Neural cell (in vitro differentiated cells): ENCODE measurements around the gene NR2F6. TPM values are rescaled to one million over a fixed set of nuclear protein-coding genes. Genes with fewer than 3 reads are reported as not detected.

Experiments used
- H2AFZ ChIP-seq: fragments of 200-600, 300-800 bp; sonication (generic), shearing (Covaris generic); 2 replicates; pipeline ENCODE4 v1.6.0; 2014; ENCODE audit warnings: low read depth, mild to moderate bottlenecking, antibody characterized with exemption, low read length, moderate library complexity
- H3F3A ChIP-seq: fragments of 200-600 bp; shearing (Covaris generic); 2 replicates; pipeline ENCODE4 v1.6.1; 2016; ENCODE audit warnings: mild to moderate bottlenecking, moderate library complexity, mixed read lengths, antibody characterized with exemption, low read length; ENCODE audit not compliant: insufficient read depth, poor library complexity, severe bottlenecking
- H3K27ac ChIP-seq: fragments of 200-600, 300-800 bp; sonication (generic), shearing (Covaris generic); 2 replicates; pipeline ENCODE4 v1.5.1; 2014; ENCODE audit warnings: mild to moderate bottlenecking, low read length, moderate library complexity
- H3K27me3 ChIP-seq: fragments of 300-800, 200-600 bp; sonication (generic), shearing (Covaris generic); 2 replicates; pipeline ENCODE4 v1.6.0; 2014; ENCODE audit warnings: mild to moderate bottlenecking, low read depth, low read length, moderate library complexity; ENCODE audit not compliant: insufficient read depth
- H3K36me3 ChIP-seq: fragments of 300-800, 200-600 bp; sonication (generic), shearing (Covaris generic); 2 replicates; pipeline ENCODE4 v1.5.1; 2014; ENCODE audit warnings: mild to moderate bottlenecking, antibody characterized with exemption, low read length, moderate library complexity; ENCODE audit not compliant: insufficient read depth
- H3K4me2 ChIP-seq: fragments of 300-800, 200-600 bp; sonication (generic), shearing (Covaris generic); 2 replicates; pipeline ENCODE4 v1.6.0; 2014; ENCODE audit warnings: mild to moderate bottlenecking, low read length
- H3K4me3 ChIP-seq: fragments of 300-800, 200-600 bp; sonication (generic), shearing (Covaris generic); 2 replicates; pipeline ENCODE4 v1.5.1; 2014; ENCODE audit warnings: mild to moderate bottlenecking, low read length, moderate library complexity
- H3K79me2 ChIP-seq: fragments of 200-600 bp; shearing (Covaris generic); replicated peaks from 2 replicates; pipeline ENCODE4 v1.6.0; 2014; ENCODE audit warnings: mild to moderate bottlenecking, low read length, moderate library complexity; ENCODE audit not compliant: insufficient read depth
- H3K9ac ChIP-seq: fragments of 300-800, 200-600 bp; sonication (generic), shearing (Covaris generic); 2 replicates; pipeline ENCODE4 v1.6.1; 2016; ENCODE audit warnings: mild to moderate bottlenecking, low read length, mixed read lengths
- H3K9me2 ChIP-seq: fragments of 200-600 bp; shearing (Covaris generic); 2 replicates; pipeline ENCODE4 v1.6.1; 2016; ENCODE audit warnings: mild to moderate bottlenecking, low read length, mixed read lengths; ENCODE audit not compliant: insufficient read depth
- H3K9me3 ChIP-seq: fragments of 200-600, 300-800 bp; sonication (generic), shearing (Covaris generic); 2 replicates; pipeline ENCODE4 v1.6.1; 2016; ENCODE audit warnings: mild to moderate bottlenecking, mixed run types, low read length, moderate library complexity, mixed read lengths
- H4K20me1 ChIP-seq: fragments of 200-600 bp; shearing (Covaris generic); 2 replicates; pipeline ENCODE4 v1.6.1; 2016; ENCODE audit warnings: mild to moderate bottlenecking, mixed run types; ENCODE audit not compliant: insufficient read depth
- CTCF ChIP-seq: fragments of 450-650 bp; IDR thresholded peaks from 2 replicates; pipeline ENCODE4 v1.5.1; 2014; ENCODE audit warnings: antibody characterized with exemption, mild to moderate bottlenecking, moderate library complexity; ENCODE audit not compliant: poor library complexity, severe bottlenecking
- EP300 ChIP-seq: fragments of 450-650 bp; conservative IDR thresholded peaks from 2 replicates; pipeline ENCODE4 v1.6.1; 2014; ENCODE audit warnings: antibody characterized with exemption, mild to moderate bottlenecking, moderate library complexity; ENCODE audit not compliant: poor library complexity, severe bottlenecking
- EZH2 ChIP-seq: fragments of 200-600, 300-800 bp; shearing (Covaris generic), sonication (generic); IDR thresholded peaks from 2 replicates; pipeline ENCODE4 v1.6.1; 2014; ENCODE audit warnings: antibody characterized with exemption, low read length, borderline replicate concordance, mild to moderate bottlenecking; ENCODE audit not compliant: insufficient read depth, poor library complexity, severe bottlenecking
- MXI1 ChIP-seq: fragments of 450-650 bp; conservative IDR thresholded peaks from 2 replicates; pipeline ENCODE4 v1.6.1; 2014; ENCODE audit warnings: antibody characterized with exemption, mild to moderate bottlenecking; ENCODE audit not compliant: poor library complexity, severe bottlenecking
- POLR2AphosphoS5 ChIP-seq: IDR thresholded peaks from 2 replicates; pipeline ENCODE4 v1.6.1; 2012
- RAD21 ChIP-seq: fragments of 450-650 bp; conservative IDR thresholded peaks from 2 replicates; pipeline ENCODE4 v1.6.1; 2014; ENCODE audit warnings: antibody characterized with exemption, mild to moderate bottlenecking, moderate library complexity
- REST ChIP-seq: IDR thresholded peaks from 2 replicates; pipeline ENCODE4 v1.6.1; 2012; ENCODE audit warnings: borderline replicate concordance
- SMC3 ChIP-seq: fragments of 450-650 bp; conservative IDR thresholded peaks from 2 replicates; pipeline ENCODE4 v1.6.1; 2014; ENCODE audit warnings: antibody characterized with exemption, mild to moderate bottlenecking, moderate library complexity; ENCODE audit not compliant: poor library complexity
- TAF1 ChIP-seq: IDR thresholded peaks from 2 replicates; pipeline ENCODE4 v1.6.1; 2012; ENCODE audit warnings: low read depth
- polyA plus RNA-seq: library from polyadenylated mRNA; depleted of rRNA; stranded (reverse); fragments of >200 nt; gene quantifications from 2 replicates; pipeline ENCODE4 v1.2.3, GENCODE V29; 2014

NR2F6 gene
- polyA plus RNA-seq, 1 donor from 2014 or later, result 26.9 TPM

- TF ChIP-seq TAF1 (no peak), EP300 (no peak), CTCF (no peak)
Measured at GRCh38 chr19:17197666-17198065, 48.1 kb downstream of the NR2F6 start.

GRCh38 chr19:17196610-17197009 lies 49.1 kb downstream of the NR2F6 start:
- Histone ChIP-seq H3K4me2 (no peak overlapping the region), H3K4me3 (no peak overlapping the region), H3K9me3 (no peaks in the 10 kb centered on the region), H3K36me3 (no peaks in the 10 kb centered on the region), H2AFZ (no peak overlapping the region), H3K79me2 (no peaks in the 10 kb centered on the region), H3K27me3 (no peaks in the 10 kb centered on the region), H4K20me1 (no peaks in the 10 kb centered on the region), H3F3A (no peaks in the 10 kb centered on the region), H3K9ac (no peak overlapping the region), H3K9me2 (no peaks in the 10 kb centered on the region), H3K27ac (no peak overlapping the region)
- TF ChIP-seq POLR2AphosphoS5, result no peak
- TF ChIP-seq EZH2, result no peak
- no peak for TF ChIP-seq CTCF
- TF ChIP-seq TAF1, result no peak
- TF ChIP-seq RAD21, result no peak
- TF ChIP-seq MXI1, result no peak
- no peak for TF ChIP-seq EP300
- no peak for TF ChIP-seq SMC3
- no peak for TF ChIP-seq REST

More at GRCh38 chr19:17197666-17198065, 48.1 kb downstream of the NR2F6 start:
- Histone ChIP-seq H3K9me2 (no peaks in the 10 kb centered on the region), H3K36me3 (no peaks in the 10 kb centered on the region), H2AFZ (no peak overlapping the region), H4K20me1 (no peaks in the 10 kb centered on the region), H3K27me3 (no peaks in the 10 kb centered on the region), H3K79me2 (no peaks in the 10 kb centered on the region), H3K27ac (no peak overlapping the region), H3K9ac (no peak overlapping the region), H3K4me2 (no peak overlapping the region), H3F3A (no peaks in the 10 kb centered on the region), H3K9me3 (no peaks in the 10 kb centered on the region), H3K4me3 (no peak overlapping the region)
